CD4-positive, alpha-beta T cell treated with Interleukin-10 for 1 hour (primary cell): ENCODE measurements around the gene ITPRID1.
"Not testable (repeated sequence)": the region's sequence is repeated elsewhere in the genome, so short reads cannot be mapped to it uniquely, and the experiment has no call there.

Experiments
- DNase-seq: peaks from one replicate; pipeline ENCODE4 v3.0.0-alpha.2; 2020

The ITPRID1 gene

GRCh38 chr7:31517513-31517912, 3.6 kb downstream of the ITPRID1 start:
- no peak for DNase-seq

GRCh38 chr7:31518766-31519165, 4.9 kb downstream of the ITPRID1 start:
- no peak for DNase-seq

- DNase-seq: no peak
Observed at GRCh38 chr7:31521336-31522010, 7.6 kb downstream of the ITPRID1 start.

GRCh38 chr7:31526864-31527263, 13.0 kb downstream of the ITPRID1 start:
- no peak for DNase-seq

GRCh38 chr7:31529103-31529502, 15.2 kb downstream of the ITPRID1 start:
- DNase-seq: no peak

GRCh38 chr7:31540651-31541185, 26.8 kb downstream of the ITPRID1 start:
- not testable (repeated sequence) for DNase-seq

GRCh38 chr7:31545549-31545948, 31.7 kb downstream of the ITPRID1 start:
- DNase-seq: no peak

- DNase-seq: no peak
Observed at GRCh38 chr7:31549611-31550010, 35.7 kb downstream of the ITPRID1 start.

GRCh38 chr7:31550432-31550831, 36.5 kb downstream of the ITPRID1 start:
- no peak for DNase-seq

- DNase-seq: no peak
Observed at GRCh38 chr7:31553661-31554081, 39.8 kb downstream of the ITPRID1 start.

GRCh38 chr7:31562002-31562401, 48.1 kb downstream of the ITPRID1 start:
- no peak for DNase-seq

- DNase-seq: no peak
Observed at GRCh38 chr7:31563522-31563921, 49.6 kb downstream of the ITPRID1 start.

GRCh38 chr7:31563951-31564350, 50.1 kb downstream of the ITPRID1 start:
- no peak for DNase-seq

GRCh38 chr7:31564661-31565060, 50.8 kb downstream of the ITPRID1 start:
- no peak for DNase-seq

GRCh38 chr7:31569528-31569927, 55.6 kb downstream of the ITPRID1 start:
- no peak for DNase-seq

GRCh38 chr7:31583526-31583925, 69.6 kb downstream of the ITPRID1 start:
- no peak for DNase-seq

- DNase-seq: no peak
Observed at GRCh38 chr7:31583942-31584341, 70.1 kb downstream of the ITPRID1 start.

- no peak for DNase-seq
Observed at GRCh38 chr7:31595390-31595789, 81.5 kb downstream of the ITPRID1 start.

- no peak for DNase-seq
Observed at GRCh38 chr7:31602041-31602625, 88.2 kb downstream of the ITPRID1 start.

- no peak for DNase-seq
Observed at GRCh38 chr7:31603046-31603445, 89.2 kb downstream of the ITPRID1 start.

GRCh38 chr7:31613604-31614003, 99.7 kb downstream of the ITPRID1 start:
- DNase-seq: no peak

GRCh38 chr7:31633467-31633866, 119.6 kb downstream of the ITPRID1 start:
- DNase-seq: no peak

- no peak for DNase-seq
Observed at GRCh38 chr7:31633894-31634494, 120.1 kb downstream of the ITPRID1 start.

- DNase-seq: no peak
Observed at GRCh38 chr7:31640381-31640780, 126.5 kb downstream of the ITPRID1 start.
